ENCODE results near the gene MAPKAPK2.

DNA sequence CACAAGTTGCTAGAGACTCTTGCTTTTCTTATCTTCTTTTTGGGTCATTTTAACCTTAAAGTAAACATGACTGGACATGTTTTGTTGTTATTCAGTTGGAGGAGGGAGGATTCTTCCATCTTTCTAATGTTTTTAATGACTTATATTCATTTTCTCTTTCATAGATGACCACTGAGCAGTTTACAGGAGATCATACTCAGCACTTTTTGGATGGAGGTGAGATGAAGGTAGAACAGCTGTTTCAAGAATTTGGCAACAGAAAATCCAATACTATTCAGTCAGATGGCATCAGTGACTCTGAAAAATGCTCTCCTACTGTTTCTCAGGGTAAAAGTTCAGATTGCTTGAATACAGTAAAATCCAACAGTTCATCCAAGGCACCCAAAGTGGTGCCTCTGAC lies 37.5 kb upstream of the MAPKAPK2 start:
- TF ChIP-seq POLR2A (IDR thresholded peaks at IDR 0.05; ENCODE audit: low read length) (no peak), GATA1 (IDR thresholded peaks at IDR 0.05; ENCODE audit: low read depth, low read length) (no peak)
